Endothelial cell of umbilical vein (primary cell): ENCODE measurements around the gene TBC1D25.
A peak's percentile ranks its signal among the peaks of the same experiment; 100 is the strongest.

Source experiments
- EZH2 ChIP-seq: IDR thresholded peaks from 2 replicates; pipeline ENCODE4 v1.6.1; 2012; ENCODE audit warnings: borderline replicate concordance, low read depth, mild to moderate bottlenecking, moderate library complexity, low read length, inconsistent platforms; ENCODE audit not compliant: severe bottlenecking
- FOS ChIP-seq: IDR thresholded peaks from 2 replicates; pipeline ENCODE4 v1.6.1; 2011; ENCODE audit warnings: mild to moderate bottlenecking, low read length, moderate library complexity, borderline replicate concordance; ENCODE audit not compliant: insufficient read depth
- POLR2A ChIP-seq: IDR thresholded peaks from 2 replicates; pipeline ENCODE4 v1.6.1; 2012; ENCODE audit warnings: low read depth, mild to moderate bottlenecking, control low read depth, low read length
- POLR2AphosphoS5 ChIP-seq: IDR thresholded peaks from 2 replicates; pipeline ENCODE4 v1.6.1; 2012; ENCODE audit warnings: low read depth, mild to moderate bottlenecking, control low read depth, low read length, moderate library complexity; ENCODE audit not compliant: insufficient read depth
- TF ChIP-seq, protein P1 (sequence below), 2 donors: IDR thresholded peaks; 1 replicate in 1 of 2; 2 replicates in 1 of 2; pipeline ENCODE4 v1.5.1; 2011; ENCODE audit warnings: low read length in 2 of 2, mild to moderate bottlenecking in 2 of 2, moderate library complexity in 2 of 2, control low read depth in 1 of 2, inconsistent platforms in 1 of 2, low read depth in 1 of 2; ENCODE audit not compliant: insufficient read depth in 1 of 2; ENCODE audit errors: extremely low read depth in 1 of 2

DNA sequence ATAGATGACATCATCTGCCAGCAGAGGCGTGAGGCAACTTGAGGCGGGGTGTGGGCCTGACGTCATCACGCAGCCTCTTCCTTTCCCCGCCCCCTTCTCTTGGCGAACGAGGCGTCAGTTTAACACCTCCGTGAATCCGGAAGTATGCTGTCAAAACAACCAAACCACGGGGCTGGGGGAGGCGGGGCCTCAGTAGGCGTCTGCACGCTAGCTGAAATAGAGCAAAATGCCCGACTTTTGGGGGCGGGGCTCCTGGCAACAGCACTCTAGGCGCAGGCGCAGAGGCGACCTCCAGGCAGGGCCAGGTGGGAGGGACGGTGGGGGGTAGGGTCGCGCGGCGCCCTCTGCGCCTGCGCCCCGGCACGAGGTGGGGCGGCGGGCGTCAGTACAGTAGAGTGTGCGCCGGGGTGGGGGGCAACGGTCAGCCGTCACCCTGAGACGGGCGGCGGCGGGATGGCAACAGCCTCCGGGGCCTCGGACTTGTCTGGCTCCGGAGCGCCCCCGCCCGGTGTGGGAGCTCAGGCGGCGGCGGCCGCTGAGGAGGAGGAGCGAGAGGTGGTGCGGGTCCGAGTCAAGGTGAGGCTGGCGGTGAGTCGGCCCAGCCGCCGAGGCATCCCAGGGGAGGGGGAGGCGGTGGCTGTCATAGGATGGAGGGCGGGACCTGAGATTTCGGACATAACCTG, at the start of gene TBC1D25:
- TF ChIP-seq POLR2A (no peak), POLR2AphosphoS5 (no peak), FOS (no peak), EZH2 (no peak)
- TF ChIP-seq, protein P1, sequence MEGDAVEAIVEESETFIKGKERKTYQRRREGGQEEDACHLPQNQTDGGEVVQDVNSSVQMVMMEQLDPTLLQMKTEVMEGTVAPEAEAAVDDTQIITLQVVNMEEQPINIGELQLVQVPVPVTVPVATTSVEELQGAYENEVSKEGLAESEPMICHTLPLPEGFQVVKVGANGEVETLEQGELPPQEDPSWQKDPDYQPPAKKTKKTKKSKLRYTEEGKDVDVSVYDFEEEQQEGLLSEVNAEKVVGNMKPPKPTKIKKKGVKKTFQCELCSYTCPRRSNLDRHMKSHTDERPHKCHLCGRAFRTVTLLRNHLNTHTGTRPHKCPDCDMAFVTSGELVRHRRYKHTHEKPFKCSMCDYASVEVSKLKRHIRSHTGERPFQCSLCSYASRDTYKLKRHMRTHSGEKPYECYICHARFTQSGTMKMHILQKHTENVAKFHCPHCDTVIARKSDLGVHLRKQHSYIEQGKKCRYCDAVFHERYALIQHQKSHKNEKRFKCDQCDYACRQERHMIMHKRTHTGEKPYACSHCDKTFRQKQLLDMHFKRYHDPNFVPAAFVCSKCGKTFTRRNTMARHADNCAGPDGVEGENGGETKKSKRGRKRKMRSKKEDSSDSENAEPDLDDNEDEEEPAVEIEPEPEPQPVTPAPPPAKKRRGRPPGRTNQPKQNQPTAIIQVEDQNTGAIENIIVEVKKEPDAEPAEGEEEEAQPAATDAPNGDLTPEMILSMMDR (IDR thresholded peaks at IDR 0.05; ENCODE audit: extremely low read depth in 1 of 2, insufficient read depth in 1 of 2, low read depth in 1 of 2, low read length in 2 of 2) = peak; percentile 23 to 44
